OCI-LY1 (cell line): ENCODE results near the gene TDRD12.

Experiments
- CTCF ChIP-seq: fragments of 200-600 bp; sonication (generic), shearing (Covaris generic); IDR thresholded peaks from 2 replicates; pipeline ENCODE4 v1.5.1; 2017; ENCODE audit warnings: mild to moderate bottlenecking, antibody characterized with exemption, low read length, moderate library complexity, mixed read lengths
- EZH2 ChIP-seq: fragments of 200-600 bp; sonication (generic), shearing (Covaris generic); IDR thresholded peaks from 2 replicates; pipeline ENCODE4 v1.8.0; 2017; ENCODE audit warnings: borderline replicate concordance, mixed run types, mild to moderate bottlenecking, antibody characterized with exemption, low read length, moderate library complexity, mixed read lengths

- TF ChIP-seq CTCF (no peak), EZH2 (no peak)
Observed at GRCh38 chr19:32829345-32829896, 109.9 kb downstream of the TDRD12 start.
